Nephron progenitor cell (in vitro differentiated cells): ENCODE data around the gene SYDE2.

Experiments
- DNase-seq: peaks from one replicate; pipeline ENCODE4 v3.0.0; 2021
- H3K27ac Mint-ChIP-seq: 2 replicates; pipeline ENCODE4 v1.8.0; 2021; ENCODE audit warnings: mild to moderate bottlenecking, moderate library complexity, mixed read lengths
- H3K27me3 Mint-ChIP-seq: 2 replicates; pipeline ENCODE4 v1.8.0; 2021; ENCODE audit warnings: mild to moderate bottlenecking, low read depth, mixed read lengths; ENCODE audit not compliant: poor library complexity
- H3K36me3 Mint-ChIP-seq: 2 replicates; pipeline ENCODE4 v1.8.0; 2021; ENCODE audit warnings: low read depth, mixed read lengths
- H3K4me1 Mint-ChIP-seq: 2 replicates; pipeline ENCODE4 v1.8.0; 2021; ENCODE audit warnings: mixed read lengths
- H3K4me3 Mint-ChIP-seq: 2 replicates; pipeline ENCODE4 v1.8.0; 2021; ENCODE audit warnings: mild to moderate bottlenecking, moderate library complexity, mixed read lengths
- H3K9me3 Mint-ChIP-seq: 2 replicates; pipeline ENCODE4 v1.8.0; 2021; ENCODE audit warnings: mild to moderate bottlenecking, moderate library complexity, mixed read lengths
- TF ChIP-seq, protein P1 (sequence below): fragments of 200-600 bp; sonication (generic); IDR thresholded peaks from 2 replicates; pipeline ENCODE4 v1.5.0; 2021; ENCODE audit warnings: antibody characterized with exemption

SYDE2 gene

DNA sequence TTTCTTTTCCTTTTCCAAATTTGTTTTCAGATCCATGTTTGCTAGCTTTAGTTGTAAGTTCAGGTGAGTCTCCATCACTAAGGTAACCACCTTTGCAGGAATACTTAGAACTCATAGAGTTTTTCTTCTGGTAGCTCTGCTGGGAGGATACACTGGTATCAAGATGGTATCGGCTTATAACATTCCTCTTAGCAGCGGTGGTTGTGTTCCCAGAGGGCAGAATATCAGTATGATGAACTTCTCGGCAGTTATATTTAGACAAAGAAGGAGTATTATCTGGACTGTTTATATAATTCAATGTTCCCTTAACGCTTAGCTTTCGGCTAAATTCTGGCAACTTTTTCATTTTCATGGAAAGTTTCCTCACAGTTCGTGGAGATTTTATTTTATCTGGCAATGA, 18.1 kb downstream of the SYDE2 start:
- no peaks in the 10 kb centered on the region for H3K27me3 Mint-ChIP-seq
- H3K9me3 Mint-ChIP-seq, result peaks cover under 1% of the 10 kb centered on the region
- TF ChIP-seq, protein P1, sequence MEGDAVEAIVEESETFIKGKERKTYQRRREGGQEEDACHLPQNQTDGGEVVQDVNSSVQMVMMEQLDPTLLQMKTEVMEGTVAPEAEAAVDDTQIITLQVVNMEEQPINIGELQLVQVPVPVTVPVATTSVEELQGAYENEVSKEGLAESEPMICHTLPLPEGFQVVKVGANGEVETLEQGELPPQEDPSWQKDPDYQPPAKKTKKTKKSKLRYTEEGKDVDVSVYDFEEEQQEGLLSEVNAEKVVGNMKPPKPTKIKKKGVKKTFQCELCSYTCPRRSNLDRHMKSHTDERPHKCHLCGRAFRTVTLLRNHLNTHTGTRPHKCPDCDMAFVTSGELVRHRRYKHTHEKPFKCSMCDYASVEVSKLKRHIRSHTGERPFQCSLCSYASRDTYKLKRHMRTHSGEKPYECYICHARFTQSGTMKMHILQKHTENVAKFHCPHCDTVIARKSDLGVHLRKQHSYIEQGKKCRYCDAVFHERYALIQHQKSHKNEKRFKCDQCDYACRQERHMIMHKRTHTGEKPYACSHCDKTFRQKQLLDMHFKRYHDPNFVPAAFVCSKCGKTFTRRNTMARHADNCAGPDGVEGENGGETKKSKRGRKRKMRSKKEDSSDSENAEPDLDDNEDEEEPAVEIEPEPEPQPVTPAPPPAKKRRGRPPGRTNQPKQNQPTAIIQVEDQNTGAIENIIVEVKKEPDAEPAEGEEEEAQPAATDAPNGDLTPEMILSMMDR, result no peak
- H3K36me3 Mint-ChIP-seq, result peaks cover 19% of the 10 kb centered on the region
- DNase-seq, result no peak
- H3K4me1 Mint-ChIP-seq, result no peaks in the 10 kb centered on the region
- peak overlapping the region; percentile 46 for H3K27ac Mint-ChIP-seq
- no peak overlapping the region for H3K4me3 Mint-ChIP-seq

DNA sequence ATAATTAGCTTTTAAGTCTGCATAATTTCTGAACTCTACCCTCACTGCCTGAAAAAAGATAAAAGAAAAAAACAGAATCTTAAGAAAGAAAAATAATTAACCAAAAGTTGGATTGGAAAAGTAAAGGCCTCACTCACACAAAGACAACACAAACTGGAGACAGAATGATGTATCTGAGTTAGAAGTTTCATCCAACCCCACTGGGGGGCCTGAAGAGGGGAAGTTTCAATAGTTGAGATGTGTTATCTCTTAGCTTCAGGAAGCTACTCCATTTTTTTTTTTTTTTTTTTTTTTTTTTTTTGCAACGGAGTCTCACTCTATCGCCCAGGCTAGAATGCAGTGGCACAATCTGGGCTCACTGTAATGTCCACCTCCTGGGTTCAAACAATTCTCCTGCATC, 19.9 kb downstream of the SYDE2 start:
- H3K4me3 Mint-ChIP-seq, result no peak overlapping the region
- peaks cover 19% of the 10 kb centered on the region for H3K36me3 Mint-ChIP-seq
- no peak overlapping the region for H3K27ac Mint-ChIP-seq
- H3K9me3 Mint-ChIP-seq, result no peaks in the 10 kb centered on the region
- H3K27me3 Mint-ChIP-seq, result no peaks in the 10 kb centered on the region
- DNase-seq, result no peak
- TF ChIP-seq, protein P1, result no peak
- H3K4me1 Mint-ChIP-seq, result no peaks in the 10 kb centered on the region

DNA sequence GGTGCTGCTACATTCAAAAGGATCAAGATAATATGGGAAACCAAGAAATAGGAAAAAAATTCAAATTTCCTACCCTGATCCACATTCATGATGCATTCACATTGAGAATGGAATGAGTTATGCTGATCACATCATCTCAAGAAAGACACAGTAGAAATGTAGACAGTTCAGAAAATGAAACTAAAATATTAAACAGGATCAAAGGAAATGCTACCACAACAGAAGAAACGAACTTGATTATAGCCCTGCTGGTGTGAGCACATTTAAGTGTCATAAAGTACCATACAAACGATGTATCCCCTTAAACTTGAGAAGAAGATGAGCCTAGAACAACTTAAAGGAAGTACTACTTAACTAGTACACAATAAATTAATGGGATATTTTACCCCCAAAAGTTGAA, 21.3 kb downstream of the SYDE2 start:
- H3K36me3 Mint-ChIP-seq, result peaks cover 19% of the 10 kb centered on the region
- H3K27ac Mint-ChIP-seq, result no peak overlapping the region
- H3K9me3 Mint-ChIP-seq, result no peaks in the 10 kb centered on the region
- no peak for DNase-seq
- no peaks in the 10 kb centered on the region for H3K4me1 Mint-ChIP-seq
- H3K4me3 Mint-ChIP-seq, result no peak overlapping the region
- H3K27me3 Mint-ChIP-seq, result no peaks in the 10 kb centered on the region
- TF ChIP-seq, protein P1, result no peak

DNA sequence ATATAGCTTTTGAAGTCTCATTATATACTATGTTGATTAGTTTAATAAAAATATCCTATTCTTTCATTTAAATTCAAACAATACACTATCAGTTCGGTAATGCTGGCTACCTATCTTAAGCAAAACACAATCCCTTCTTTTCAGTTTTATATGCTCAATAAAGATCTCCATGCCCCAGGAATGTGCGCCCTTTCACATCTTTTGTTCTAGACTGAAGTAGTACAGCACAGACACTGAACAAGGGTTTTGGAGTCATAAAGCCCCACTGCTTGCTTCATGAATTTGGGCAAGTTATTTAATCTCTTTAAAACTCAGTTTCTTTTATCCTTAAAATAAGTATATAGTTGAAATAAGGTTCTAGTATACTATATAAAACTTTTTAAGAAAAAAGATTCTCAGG, 22.4 kb downstream of the SYDE2 start:
- Mint-ChIP-seq H3K27ac (no peak overlapping the region), H3K4me3 (no peak overlapping the region), H3K27me3 (no peaks in the 10 kb centered on the region), H3K4me1 (no peaks in the 10 kb centered on the region), H3K9me3 (no peaks in the 10 kb centered on the region), H3K36me3 (peaks cover 19% of the 10 kb centered on the region)
- TF ChIP-seq, protein P1, result no peak
- no peak for DNase-seq

DNA sequence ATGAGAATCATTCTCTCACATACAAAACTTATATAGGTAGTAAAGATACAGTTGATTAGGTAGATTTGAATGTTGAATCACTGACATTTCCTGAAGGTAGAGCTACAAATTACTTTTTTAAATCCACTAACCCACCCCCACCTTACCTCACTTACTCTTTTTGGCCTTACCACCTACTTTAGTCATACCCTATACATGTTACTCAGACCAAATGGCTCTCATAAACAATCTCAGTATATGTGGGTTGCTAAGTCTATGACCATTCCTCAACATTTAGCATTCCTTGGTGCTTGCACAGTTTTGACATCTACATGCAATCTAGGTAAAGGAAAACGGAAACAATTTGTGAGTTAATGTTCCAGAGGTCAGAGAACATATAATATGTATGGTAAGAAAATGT, 26.3 kb downstream of the SYDE2 start:
- peaks cover 1% of the 10 kb centered on the region for H3K36me3 Mint-ChIP-seq
- TF ChIP-seq, protein P1, result no peak
- H3K27me3 Mint-ChIP-seq, result no peaks in the 10 kb centered on the region
- no peaks in the 10 kb centered on the region for H3K9me3 Mint-ChIP-seq
- no peaks in the 10 kb centered on the region for H3K4me1 Mint-ChIP-seq
- H3K4me3 Mint-ChIP-seq, result no peak overlapping the region
- no peak for DNase-seq
- H3K27ac Mint-ChIP-seq, result no peak overlapping the region

DNA sequence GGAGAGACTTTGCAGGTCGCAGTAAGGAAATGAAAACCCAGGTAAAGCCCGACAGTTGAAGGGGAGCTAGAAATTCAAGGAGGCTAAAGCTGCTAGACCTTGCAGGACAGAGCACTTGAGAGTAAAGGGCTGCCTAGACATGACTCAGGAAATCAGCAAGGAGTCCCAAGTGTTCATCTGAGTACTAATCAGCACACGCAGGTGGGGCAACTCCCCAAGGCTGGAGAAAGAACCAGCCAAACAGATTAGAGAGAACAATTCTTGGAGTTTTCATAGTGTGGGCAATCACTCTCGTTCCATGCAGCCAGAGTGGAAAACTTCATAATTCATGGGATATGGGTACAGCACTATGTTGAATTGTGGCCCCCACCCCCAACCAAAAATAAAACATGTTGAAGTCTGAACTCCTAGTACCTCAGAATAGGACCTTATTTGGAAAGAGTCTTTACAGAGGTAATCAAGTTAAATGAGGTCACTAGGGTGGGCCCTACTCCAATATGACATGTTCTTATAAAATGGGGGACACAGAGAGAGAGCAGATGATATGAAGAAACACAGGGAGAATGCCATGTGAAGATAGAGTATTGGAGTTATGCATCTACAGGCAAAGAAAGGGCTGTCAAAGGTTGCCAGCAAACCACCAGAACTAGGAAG, 28.0 kb downstream of the SYDE2 start:
- H3K36me3 Mint-ChIP-seq, result no peaks in the 10 kb centered on the region
- no peak for DNase-seq
- no peaks in the 10 kb centered on the region for H3K9me3 Mint-ChIP-seq
- H3K27me3 Mint-ChIP-seq, result no peaks in the 10 kb centered on the region
- TF ChIP-seq, protein P1, result no peak
- no peak overlapping the region for H3K4me3 Mint-ChIP-seq
- H3K27ac Mint-ChIP-seq, result no peak overlapping the region
- no peaks in the 10 kb centered on the region for H3K4me1 Mint-ChIP-seq
